HG02759 (cell line): ENCODE measurements around the gene PNPLA2.

Source experiments
- ATAC-seq: cut with Tn5 transposase; IDR thresholded peaks from one replicate; pipeline ENCODE4 v1.9.1; 2021; ENCODE audit warnings: mild to moderate bottlenecking, moderate library complexity; ENCODE audit not compliant: unreplicated experiment

Gene PNPLA2

GRCh38 chr11:786235-787083 lies 32.3 kb upstream of the PNPLA2 start:
- no peak for ATAC-seq

GRCh38 chr11:787084-787675 lies 31.5 kb upstream of the PNPLA2 start:
- ATAC-seq = no peak

GRCh38 chr11:788009-788640 lies 30.6 kb upstream of the PNPLA2 start:
- no peak for ATAC-seq

- ATAC-seq = no peak
Measured at GRCh38 chr11:788953-789940, 29.5 kb upstream of the PNPLA2 start.

- no peak for ATAC-seq
Measured at GRCh38 chr11:789943-790342, 28.8 kb upstream of the PNPLA2 start, which contains the start of gene CEND1. CEND1 (minus strand) TSS chr11:790090; CDS start chr11:788576, 1,514 bp downstream.

- no peak for ATAC-seq
Measured at GRCh38 chr11:790721-791564, 27.8 kb upstream of the PNPLA2 start.

GRCh38 chr11:791658-792534 lies 26.8 kb upstream of the PNPLA2 start:
- ATAC-seq = no peak

GRCh38 chr11:792535-792821 lies 26.2 kb upstream of the PNPLA2 start:
- no peak for ATAC-seq

- no peak for ATAC-seq
Measured at GRCh38 chr11:792873-793272, 25.8 kb upstream of the PNPLA2 start.

- ATAC-seq = no peak
Measured at GRCh38 chr11:793556-793955, 25.2 kb upstream of the PNPLA2 start.

GRCh38 chr11:794013-794765 lies 24.5 kb upstream of the PNPLA2 start:
- ATAC-seq = no peak

- no peak for ATAC-seq
Measured at GRCh38 chr11:794766-795633, 23.7 kb upstream of the PNPLA2 start.

GRCh38 chr11:795634-796564 lies 22.8 kb upstream of the PNPLA2 start:
- peak; percentile 20 for ATAC-seq

- ATAC-seq = no peak
Measured at GRCh38 chr11:796565-797295, 22.0 kb upstream of the PNPLA2 start.

GRCh38 chr11:797296-798092 lies 21.2 kb upstream of the PNPLA2 start:
- ATAC-seq = peak; percentile 49
